T-cell (primary cell): ENCODE data around the gene SLC25A42. TPM values are rescaled to one million over a fixed set of nuclear protein-coding genes. Genes with fewer than 3 reads are reported as not detected.

Experiments
- ATAC-seq, 4 experiments: fragments of 200-7000 bp in 3 of 4; fragments of 150-1000 bp in 1 of 4; cut with Tn5 transposase; replicated peaks in 1 of 4; 1 replicate in 3 of 4; 2 replicates in 1 of 4; pipeline ENCODE4 v1.10.0; 2021; ENCODE audit warnings: moderate library complexity in 3 of 4, mild to moderate bottlenecking in 2 of 4, moderate number of reproducible peaks in 1 of 4
- CTCF ChIA-PET, 2 donors: fragments of 300-600 bp; sonication (Branson Sonifier 250); formaldehyde crosslinking; loops; one replicate each; lab custom pipeline; 2022; ENCODE audit warnings: antibody characterized with exemption in 2 of 2; lab: Charles Lee
- POLR2A ChIA-PET, 2 donors: fragments of 300-600 bp; sonication (Branson Sonifier 250); formaldehyde crosslinking; loops; one replicate each; lab custom pipeline; 2022; ENCODE audit warnings: antibody characterized with exemption in 2 of 2; lab: Charles Lee
- DNase-seq, 35 experiments: peaks; one replicate each; pipeline versions ENCODE4 v3.0.0 to v3.0.0-alpha.2; 2013 to 2023
- H3K27ac ChIP-seq: one replicate; pipeline ENCODE4 v1.5.1; 2013; ENCODE audit warnings: low read length
- H3K27me3 ChIP-seq, 2 experiments: replicated peaks in 1 of 2; 1 replicate in 1 of 2; 2 replicates in 1 of 2; pipeline versions ENCODE4 v1.6.1 to v1.7.0; 2013; ENCODE audit warnings: low read length in 1 of 2, mixed read lengths in 1 of 2; ENCODE audit not compliant: control insufficient read depth in 2 of 2, insufficient read depth in 2 of 2; ENCODE audit errors: extremely low read depth in 1 of 2
- H3K36me3 ChIP-seq, 2 donors: 1 replicate in 1 of 2; 2 replicates in 1 of 2; pipeline versions ENCODE4 v1.6.1 to v1.7.0; 2013; ENCODE audit warnings: low read length in 1 of 2; ENCODE audit not compliant: control insufficient read depth in 2 of 2, insufficient read depth in 1 of 2; ENCODE audit errors: extremely low read depth in 1 of 2
- H3K4me1 ChIP-seq, 2 experiments: 1 replicate in 1 of 2; 2 replicates in 1 of 2; pipeline versions ENCODE4 v1.6.1 to v1.7.0; 2013; ENCODE audit warnings: low read length in 2 of 2, mixed read lengths in 1 of 2; ENCODE audit not compliant: insufficient read depth in 2 of 2, control insufficient read depth in 1 of 2; ENCODE audit errors: extremely low read depth in 1 of 2
- H3K4me3 ChIP-seq, 2 donors: 1 replicate in 1 of 2; 2 replicates in 1 of 2; pipeline versions ENCODE4 v1.5.1 to v1.7.0; 2013; ENCODE audit warnings: mild to moderate bottlenecking in 2 of 2, low read length in 1 of 2, moderate library complexity in 1 of 2; ENCODE audit not compliant: control insufficient read depth in 1 of 2; ENCODE audit errors: extremely low read depth in 1 of 2
- H3K9me3 ChIP-seq: 2 replicates; pipeline ENCODE4 v1.7.0; 2013
- H3K27ac Mint-ChIP-seq, 2 donors: one replicate each; pipeline ENCODE4 v1.8.0; 2020 to 2021; ENCODE audit warnings: mild to moderate bottlenecking in 2 of 2, mixed read lengths in 2 of 2
- H3K27me3 Mint-ChIP-seq, 2 donors: one replicate each; pipeline ENCODE4 v1.8.0; 2021 to 2022; ENCODE audit warnings: mixed read lengths in 2 of 2
- H3K36me3 Mint-ChIP-seq: one replicate; pipeline ENCODE4 v1.8.0; 2021; ENCODE audit warnings: mixed read lengths
- H3K4me1 Mint-ChIP-seq, 3 donors: one replicate each; pipeline ENCODE4 v1.8.0; 2020 to 2022; ENCODE audit warnings: mixed read lengths in 3 of 3, mild to moderate bottlenecking in 1 of 3
- H3K4me3 Mint-ChIP-seq, 3 donors: one replicate each; pipeline ENCODE4 v1.8.0; 2020 to 2022; ENCODE audit warnings: mild to moderate bottlenecking in 3 of 3, mixed read lengths in 3 of 3, moderate library complexity in 3 of 3
- H3K9me3 Mint-ChIP-seq, 3 donors: one replicate each; pipeline ENCODE4 v1.8.0; 2020 to 2022; ENCODE audit warnings: mixed read lengths in 3 of 3
- WGBS: methylation state at CpG from one replicate; pipeline ENCODE4 v1.1.5; 2013; ENCODE audit warnings: missing lambda C conversion rate; ENCODE audit not compliant: insufficient coverage; 5-methylcytosine and 5-hydroxymethylcytosine counted together
- total RNA-seq, 35 experiments: library from RNA in 6 of 35; stranded (reverse) in 6 of 35; fragments of 120-200 nt in 1 of 35; gene quantifications; one replicate each; pipeline versions ENCODE4 v1.2.1 to v1.2.4 and lab custom pipeline; 2013 to 2026

Gene SLC25A42
- total RNA-seq, 5 donors from 2014 or later (not counting 1 experiment from before 2014, with no cell fraction given) = 24.9 to 35.0 (median 30.5) TPM

DNA sequence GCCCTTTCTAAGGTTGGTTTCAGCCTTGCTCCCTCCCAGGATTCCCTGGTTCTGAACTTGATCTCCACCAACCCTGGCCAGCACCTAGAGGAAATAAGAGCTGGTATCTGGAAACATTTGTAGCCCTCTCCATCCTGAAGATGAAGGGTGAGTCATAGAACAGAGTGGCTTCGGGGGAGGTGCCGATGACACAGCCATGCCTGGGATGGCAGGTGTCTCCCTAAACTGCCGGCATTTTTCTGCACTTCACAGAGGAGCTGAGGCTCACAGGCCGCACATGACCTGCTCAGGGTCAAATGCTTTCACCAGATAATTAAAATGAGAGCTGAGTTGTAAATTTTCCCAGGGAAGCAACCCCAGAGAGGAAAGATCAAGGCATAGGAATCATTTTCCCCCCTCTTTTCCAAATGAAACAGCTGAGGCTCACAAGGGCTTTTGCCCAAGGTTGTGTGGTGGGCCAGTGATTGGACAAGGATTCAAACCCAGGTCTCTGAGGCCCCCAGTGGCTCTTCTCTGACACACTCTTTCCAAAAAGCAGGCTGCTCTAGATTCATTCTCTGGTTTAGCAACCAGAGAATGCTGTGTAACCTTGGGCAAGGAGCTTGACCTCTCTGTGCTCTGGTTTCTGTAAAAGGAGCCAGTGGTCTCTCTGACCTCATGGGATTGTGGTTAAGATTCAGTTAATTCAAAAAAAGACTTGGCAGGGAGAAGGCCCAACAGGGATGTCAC is 1.2 kb upstream of the SLC25A42 start:
- H3K4me3 Mint-ChIP-seq = peak overlapping the region; percentile 87 to 95 (median 89)
- POLR2A ChIA-PET = no interaction called here

DNA sequence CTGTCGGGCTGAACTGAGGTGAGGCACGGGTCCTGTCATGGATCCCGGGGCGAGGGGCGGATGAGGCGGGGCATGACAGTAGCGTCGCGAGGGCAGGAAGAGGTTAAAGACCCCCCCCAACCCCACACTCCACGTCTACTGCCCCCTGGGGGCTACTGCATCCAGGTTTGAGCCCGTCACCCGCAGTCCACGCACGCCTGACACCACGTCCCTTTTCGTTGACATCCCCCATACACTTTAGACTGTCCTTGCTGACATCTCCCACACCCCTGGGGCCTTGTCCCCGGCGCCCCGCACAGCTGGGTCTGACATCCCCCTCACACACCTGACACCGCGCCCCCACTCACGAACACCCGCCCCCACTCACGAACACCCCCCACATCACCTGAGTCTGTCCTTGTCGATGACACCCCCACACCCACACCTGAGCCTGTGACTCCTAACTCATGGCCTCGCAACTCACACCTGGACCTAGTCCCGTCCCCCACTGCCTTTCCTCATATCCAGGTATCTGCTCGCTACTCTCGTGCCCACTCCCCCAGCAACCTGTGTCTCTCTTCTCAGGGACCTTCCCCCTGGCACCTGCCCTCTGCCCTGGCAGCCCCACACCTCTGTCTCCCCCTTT is 416 bp downstream of the SLC25A42 start:
- peaks cover 38 to 52% (median 39%) of the 10 kb centered on the region in 3 donors for H3K4me1 Mint-ChIP-seq
- peak overlapping the region; percentile 87 to 95 (median 89) for H3K4me3 Mint-ChIP-seq
- peak overlapping the region; percentile 46 for H3K27ac ChIP-seq
- WGBS = 0% methylated on average over 22 of the region's 29 CpGs
- CTCF ChIA-PET = interaction anchor here in 1 of 2 donors (0.7 kb wide), 1 partner anchor 973 kb away, joined by 9 read pairs; no protein-coding TSS in a partner anchor
- no peaks in the 10 kb centered on the region for H3K9me3 ChIP-seq
- POLR2A ChIA-PET = no interaction called here
- H3K27me3 ChIP-seq = no peaks in the 10 kb centered on the region
- H3K27ac Mint-ChIP-seq = peak overlapping the region; percentile 74 to 89
- H3K4me1 ChIP-seq = peaks cover 11 to 57% of the 10 kb centered on the region in 2 experiments
- ATAC-seq (peak; percentile 15 to 38 (median 16)), DNase-seq (peak in 3 of 35 experiments; percentile 4 to 74 (median 73))
- H3K36me3 Mint-ChIP-seq = peaks cover 8% of the 10 kb centered on the region
- peak overlapping the region; percentile 76 to 86 for H3K4me3 ChIP-seq
- H3K9me3 Mint-ChIP-seq = no peaks in the 10 kb centered on the region
- no peaks in the 10 kb centered on the region for H3K27me3 Mint-ChIP-seq
- H3K36me3 ChIP-seq = no peaks in the 10 kb centered on the region

More for the DNA sequence above, 1.2 kb upstream of the SLC25A42 start:
- Histone ChIP-seq H3K27me3 (no peaks in the 10 kb centered on the region), H3K4me1 (peaks cover 8 to 41% of the 10 kb centered on the region in 2 experiments), H3K36me3 (peaks cover 4 to 7% of the 10 kb centered on the region in 2 donors), H3K4me3 (peak overlapping the region; percentile 60 to 76), H3K9me3 (no peaks in the 10 kb centered on the region), H3K27ac (peak overlapping the region; percentile 60)
- Mint-ChIP-seq H3K27ac (peak overlapping the region; percentile 74 to 90), H3K4me1 (peaks cover 26 to 42% (median 27%) of the 10 kb centered on the region in 3 donors), H3K36me3 (peaks cover 9% of the 10 kb centered on the region), H3K27me3 (no peaks in the 10 kb centered on the region), H3K9me3 (no peaks in the 10 kb centered on the region)
- ATAC-seq (no peak), DNase-seq (no peak)
- CTCF ChIA-PET = no interaction called here
- 96% methylated on average over 4 of the region's 4 CpGs for WGBS

DNA sequence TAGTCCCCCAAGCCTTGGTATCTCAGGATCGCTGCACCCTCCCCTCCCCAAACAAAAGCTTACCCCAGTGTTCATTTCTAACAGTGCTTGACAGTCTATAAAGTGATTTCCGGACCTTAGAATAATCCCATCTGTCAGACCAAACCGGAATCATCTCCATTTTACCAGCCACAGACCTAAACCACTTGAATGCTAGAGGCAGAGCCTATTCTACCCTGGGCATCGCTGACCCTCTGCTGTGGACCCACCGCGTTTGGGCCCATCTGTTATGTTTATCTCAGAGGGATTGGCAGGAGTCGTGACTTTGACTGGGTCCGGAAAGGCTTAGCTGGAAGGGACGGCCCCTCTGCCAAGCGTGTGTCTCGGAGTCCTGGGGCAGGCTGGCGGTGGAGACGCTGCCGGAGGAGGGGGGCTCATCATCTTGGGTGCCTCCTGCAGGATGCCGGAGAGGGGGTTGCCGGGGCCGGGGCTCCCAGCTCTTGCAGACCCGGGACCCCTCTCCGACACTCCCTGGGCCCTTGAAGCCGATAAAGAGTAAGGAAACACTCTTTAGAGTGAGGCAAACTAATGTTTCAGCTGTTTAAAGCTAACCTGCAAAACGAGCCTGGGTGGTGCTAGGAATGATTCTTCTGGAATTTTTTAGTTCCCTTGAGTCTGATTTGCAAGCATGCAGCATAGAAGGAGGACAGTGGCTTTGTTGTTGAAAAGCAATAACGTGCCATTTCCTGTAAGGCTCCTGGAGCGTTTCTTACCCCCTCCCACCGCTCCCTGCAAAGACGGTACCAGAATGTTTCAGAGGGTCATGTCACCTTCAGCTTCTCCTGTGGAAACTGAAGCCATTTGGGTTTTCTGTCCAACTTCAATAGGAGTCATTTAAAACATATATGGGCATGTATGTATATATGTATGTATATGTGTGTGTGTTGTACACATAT is 1.3 kb downstream of the SLC25A42 start:
- Histone ChIP-seq H3K4me1 (peaks cover 11 to 63% of the 10 kb centered on the region in 2 experiments), H3K27ac (peak overlapping the region; percentile 46), H3K9me3 (no peaks in the 10 kb centered on the region), H3K36me3 (no peaks in the 10 kb centered on the region), H3K27me3 (no peaks in the 10 kb centered on the region), H3K4me3 (peak overlapping the region; percentile 76 to 86)
- ATAC-seq (no peak), DNase-seq (peak in 6 of 35 experiments; percentile 8 to 44 (median 12))
- H3K9me3 Mint-ChIP-seq = no peaks in the 10 kb centered on the region
- H3K4me1 Mint-ChIP-seq = peaks cover 44 to 58% (median 45%) of the 10 kb centered on the region in 3 donors
- peaks cover 4% of the 10 kb centered on the region for H3K36me3 Mint-ChIP-seq
- POLR2A ChIA-PET = no interaction called here
- 0% methylated on average over 15 of the region's 25 CpGs for WGBS
- peak overlapping the region; percentile 87 to 95 (median 89) for H3K4me3 Mint-ChIP-seq
- CTCF ChIA-PET = interaction anchor here (0.6 to 0.7 kb wide), 3 partner anchors 78 to 972 kb away, joined by 3 to 9 read pairs (median 5); partner anchors contain the start of genes BORCS8 (in 1 of the 2) and RFXANK (in 1 of the 2)
- H3K27me3 Mint-ChIP-seq = no peaks in the 10 kb centered on the region
- peak overlapping the region; percentile 74 to 89 for H3K27ac Mint-ChIP-seq

DNA sequence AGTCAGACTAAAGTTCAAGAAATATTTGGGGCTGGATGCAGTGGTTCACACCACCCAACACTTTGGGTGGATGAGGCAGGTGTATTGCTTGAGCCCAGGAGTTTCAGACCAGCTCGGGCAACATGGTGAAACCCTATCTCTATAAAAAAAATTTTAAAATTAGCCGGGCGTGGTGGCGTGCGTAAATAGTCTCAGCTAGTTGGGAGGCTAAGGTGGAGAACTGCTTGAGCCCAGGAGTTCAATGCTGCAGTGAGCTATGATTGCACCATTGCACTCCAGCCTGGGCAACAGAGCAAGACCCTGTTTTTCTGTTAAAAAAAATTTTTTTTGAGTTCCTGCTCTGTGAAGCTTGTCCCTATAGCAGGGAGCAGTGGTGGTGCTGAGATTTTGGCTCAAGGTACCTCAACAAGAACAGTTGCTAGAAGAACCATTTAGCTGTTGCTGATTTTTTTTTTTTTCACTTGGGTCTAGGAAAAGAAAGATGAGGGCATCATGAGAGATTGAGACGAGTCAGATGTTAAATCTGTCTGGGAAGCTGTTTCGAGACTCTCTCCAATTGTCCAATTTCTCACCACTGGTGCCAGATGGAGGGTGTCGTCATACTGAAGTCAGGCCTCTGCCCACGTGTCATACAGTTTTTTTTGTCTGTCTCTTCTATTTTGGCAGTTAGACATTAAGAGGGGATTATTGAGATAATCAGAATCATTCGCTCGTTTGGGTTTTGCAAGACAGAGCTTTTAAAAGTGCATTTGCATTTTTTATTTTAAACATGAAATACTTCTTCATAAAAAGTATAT is 3.7 kb downstream of the SLC25A42 start:
- H3K36me3 ChIP-seq = no peaks in the 10 kb centered on the region
- no peaks in the 10 kb centered on the region for H3K27me3 ChIP-seq
- Mint-ChIP-seq H3K4me1 (peaks cover 45 to 64% (median 48%) of the 10 kb centered on the region in 3 donors), H3K27me3 (no peaks in the 10 kb centered on the region), H3K4me3 (peak overlapping the region in 1 of 3 donors; percentile 20), H3K36me3 (peaks cover 7% of the 10 kb centered on the region), H3K9me3 (no peaks in the 10 kb centered on the region), H3K27ac (peak overlapping the region; percentile 24 to 41)
- no peak overlapping the region for H3K27ac ChIP-seq
- POLR2A ChIA-PET = no interaction called here
- no peak overlapping the region for H3K4me3 ChIP-seq
- peaks cover 11 to 63% of the 10 kb centered on the region in 2 experiments for H3K4me1 ChIP-seq
- CTCF ChIA-PET = no interaction called here
- DNase-seq (no peak), ATAC-seq (no peak)
- 96% methylated on average over 4 of the region's 11 CpGs for WGBS
- H3K9me3 ChIP-seq = no peaks in the 10 kb centered on the region

DNA sequence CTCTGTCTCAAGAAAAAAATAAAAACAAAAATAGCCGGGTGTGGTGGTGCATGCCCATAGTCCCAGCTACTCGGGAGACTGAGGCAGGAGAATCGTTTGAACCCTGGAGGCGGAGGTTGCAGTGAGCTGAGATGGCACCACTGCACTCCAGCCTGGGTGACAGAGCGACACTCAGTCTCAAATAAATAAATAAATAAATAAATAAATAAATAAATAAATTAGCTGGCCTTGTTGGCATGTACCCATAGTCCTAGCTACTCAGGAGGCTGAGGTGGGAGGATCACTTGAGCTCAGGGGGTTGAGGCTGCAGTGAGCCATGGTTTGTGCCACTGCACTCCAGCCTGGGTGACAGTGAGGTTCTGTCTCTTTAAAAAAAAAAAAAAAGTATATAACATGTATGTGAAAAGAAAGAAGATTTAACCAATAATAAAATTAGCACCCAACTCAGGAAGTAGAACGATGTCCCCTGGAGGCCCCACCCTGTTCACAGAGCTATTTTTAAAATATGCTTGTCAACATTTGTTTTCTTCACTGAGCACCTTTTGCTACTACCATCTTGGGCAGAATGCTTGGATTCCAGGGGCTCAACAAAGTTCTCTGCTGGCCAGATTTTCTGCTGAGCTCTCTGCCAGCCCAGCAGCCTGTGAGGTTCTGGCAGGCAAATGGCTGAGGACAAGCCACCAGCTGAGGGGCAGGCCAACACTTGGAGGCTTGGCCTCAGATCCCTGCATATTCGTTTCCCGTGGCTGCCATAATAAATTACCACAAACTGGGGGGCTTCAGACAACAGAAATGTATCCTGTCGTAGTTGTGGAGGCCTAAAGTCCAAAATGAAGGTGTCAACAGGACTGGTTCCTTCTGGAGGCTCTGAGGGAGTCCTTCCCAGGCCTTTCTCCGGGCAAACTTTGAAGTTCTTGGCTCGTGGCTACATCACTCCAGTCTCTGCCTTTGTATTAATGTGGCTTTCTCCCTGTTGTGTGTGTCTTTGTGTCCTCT is 5.2 kb downstream of the SLC25A42 start:
- ATAC-seq (no peak), DNase-seq (peak in 1 of 35 experiments; percentile 20)
- WGBS = 88% methylated on average over 4 of the region's 11 CpGs
- Histone ChIP-seq H3K4me3 (no peak overlapping the region), H3K36me3 (peaks cover 2% of the 10 kb centered on the region in 2 donors), H3K4me1 (peaks cover 7 to 56% of the 10 kb centered on the region in 2 experiments), H3K9me3 (no peaks in the 10 kb centered on the region), H3K27ac (peak overlapping the region; percentile 63), H3K27me3 (no peaks in the 10 kb centered on the region)
- Mint-ChIP-seq H3K27ac (peak overlapping the region; percentile 74 to 75), H3K9me3 (no peaks in the 10 kb centered on the region), H3K27me3 (no peaks in the 10 kb centered on the region), H3K4me1 (peaks cover 47 to 65% (median 52%) of the 10 kb centered on the region in 3 donors), H3K4me3 (peak overlapping the region in 2 of 3 donors; percentile 25 to 27), H3K36me3 (peaks cover 7% of the 10 kb centered on the region)
- POLR2A ChIA-PET = interaction anchor here in 1 of 2 donors (0.7 kb wide), 2 partner anchors 247 to 328 kb away, joined by 3 to 4 read pairs; no protein-coding TSS in a partner anchor
- CTCF ChIA-PET = interaction anchor here in 1 of 2 donors (0.6 to 0.8 kb wide), 3 partner anchors 421 to 1321 kb away, joined by 4 to 5 read pairs (median 4); no protein-coding TSS in a partner anchor
